Ovary (tissue), 3 donors: ENCODE measurements around the gene ENKUR.

Experiments used
- POLR2A ChIP-seq: fragments of 450-650 bp; IDR thresholded peaks from one replicate; pipeline ENCODE4 v1.6.1; 2017; ENCODE audit warnings: antibody characterized with exemption, mild to moderate bottlenecking, moderate library complexity
- TF ChIP-seq, protein P1 (sequence below), 3 donors: fragments of 450-650 bp in 2 of 3; fragments of 200-600 bp in 1 of 3; IDR thresholded peaks; one replicate each; pipeline versions ENCODE4 v1.5.1 to v1.8.0; 2016 to 2022; ENCODE audit warnings: antibody characterized with exemption in 3 of 3, mild to moderate bottlenecking in 1 of 3
- donor health status: DM: no; HTN: no; CAD: no.

DNA sequence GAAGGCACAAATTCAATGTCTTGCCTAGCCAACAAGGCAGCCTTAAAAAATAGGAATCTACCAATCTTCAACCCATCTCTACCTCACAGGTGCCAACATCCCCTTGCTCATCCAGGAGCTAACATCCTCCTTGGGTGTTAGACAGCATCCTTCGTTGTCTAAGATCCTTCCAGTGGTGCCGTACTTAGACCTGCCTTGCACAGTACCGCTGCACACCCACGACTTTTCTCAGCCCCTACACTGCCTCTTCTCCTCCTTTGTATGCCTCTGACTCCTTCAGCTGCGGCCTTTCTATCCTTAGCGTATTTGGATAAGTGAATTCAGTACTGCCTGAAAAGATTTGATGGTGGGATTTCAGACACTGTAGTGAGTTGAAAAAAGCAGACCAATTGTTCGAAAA, 47.6 kb downstream of the ENKUR start:
- TF ChIP-seq POLR2A = no peak
- TF ChIP-seq, protein P1, sequence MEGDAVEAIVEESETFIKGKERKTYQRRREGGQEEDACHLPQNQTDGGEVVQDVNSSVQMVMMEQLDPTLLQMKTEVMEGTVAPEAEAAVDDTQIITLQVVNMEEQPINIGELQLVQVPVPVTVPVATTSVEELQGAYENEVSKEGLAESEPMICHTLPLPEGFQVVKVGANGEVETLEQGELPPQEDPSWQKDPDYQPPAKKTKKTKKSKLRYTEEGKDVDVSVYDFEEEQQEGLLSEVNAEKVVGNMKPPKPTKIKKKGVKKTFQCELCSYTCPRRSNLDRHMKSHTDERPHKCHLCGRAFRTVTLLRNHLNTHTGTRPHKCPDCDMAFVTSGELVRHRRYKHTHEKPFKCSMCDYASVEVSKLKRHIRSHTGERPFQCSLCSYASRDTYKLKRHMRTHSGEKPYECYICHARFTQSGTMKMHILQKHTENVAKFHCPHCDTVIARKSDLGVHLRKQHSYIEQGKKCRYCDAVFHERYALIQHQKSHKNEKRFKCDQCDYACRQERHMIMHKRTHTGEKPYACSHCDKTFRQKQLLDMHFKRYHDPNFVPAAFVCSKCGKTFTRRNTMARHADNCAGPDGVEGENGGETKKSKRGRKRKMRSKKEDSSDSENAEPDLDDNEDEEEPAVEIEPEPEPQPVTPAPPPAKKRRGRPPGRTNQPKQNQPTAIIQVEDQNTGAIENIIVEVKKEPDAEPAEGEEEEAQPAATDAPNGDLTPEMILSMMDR (IDR thresholded peaks at IDR 0.05) = no peak
